HCT116 (cell line): ENCODE data around the gene MYO1B. TPM values are rescaled to one million over a fixed set of nuclear protein-coding genes. Genes with fewer than 3 reads are reported as not detected.

Source experiments
- ATAC-seq: fragments of 200-7000 bp; cut with Tn5 transposase; 2 replicates; pipeline ENCODE4 v1.9.1; 2020; ENCODE audit warnings: mild to moderate bottlenecking, moderate library complexity
- BruUV-seq: library from RNA; stranded (reverse); fragments of 400-500 nt; replicated peaks from 2 replicates; lab custom pipeline; 2021; lab: Mats Ljungman, UMichigan
- CTCF ChIA-PET: fragments of 300-600 bp; sonication (Branson Sonifier 250); formaldehyde crosslinking; loops from one replicate; lab custom pipeline; 2021; ENCODE audit warnings: antibody characterized with exemption; lab: Charles Lee
- POLR2A ChIA-PET: fragments of 300-600, 350-600 bp; sonication (Branson Sonifier 250); formaldehyde crosslinking; loops from one replicate; lab custom pipeline; 2021; ENCODE audit warnings: antibody characterized with exemption; lab: Charles Lee
- RAD21 ChIA-PET, 2 experiments: fragments of 300-600 bp; sonication (Branson Sonifier 250); formaldehyde crosslinking; loops; one replicate each; lab custom pipeline; 2023; ENCODE audit warnings: low total read pairs in 2 of 2; ENCODE audit not compliant: uncharacterized antibody in 2 of 2, unreplicated experiment in 2 of 2, low non-redundant PET in 1 of 2; lab: Charles Lee
- DNase-seq: peaks from one replicate; pipeline ENCODE4 v3.0.0-alpha.2; 2010; ENCODE audit warnings: low read depth, low spot score
- H2AFZ ChIP-seq: fragments of 200-600 bp; shearing (Covaris generic), sonication (generic); 2 replicates; pipeline ENCODE4 v1.6.1; 2017; ENCODE audit warnings: low read depth, mixed run types, mixed read lengths, antibody characterized with exemption, low read length; ENCODE audit not compliant: poor library complexity, severe bottlenecking
- H3K27ac ChIP-seq: 2 replicates; pipeline ENCODE4 v1.5.1; 2012; ENCODE audit warnings: low read depth, low read length
- H3K27me3 ChIP-seq: fragments of 200-600 bp; sonication (generic); 2 replicates; pipeline ENCODE4 v1.6.1; 2016; ENCODE audit warnings: mixed run types, low read length, mixed read lengths; ENCODE audit not compliant: insufficient read depth
- H3K36me3 ChIP-seq, 2 experiments: fragments of 200-500 bp in 1 of 2; fragments of 200-600 bp in 1 of 2; sonication (Bioruptor generic) in 1 of 2; sonication (generic) in 1 of 2; 2 replicates each; pipeline versions ENCODE4 v1.5.1 to v1.6.1; 2014 to 2016; ENCODE audit warnings: low read length in 2 of 2, inconsistent platforms in 1 of 2, mixed read lengths in 1 of 2, mixed run types in 1 of 2; ENCODE audit not compliant: insufficient read depth in 2 of 2, control insufficient read depth in 1 of 2
- H3K4me1 ChIP-seq, 2 experiments: fragments of 200-600 bp in 1 of 2; sonication (generic) in 1 of 2; 2 replicates each; pipeline versions ENCODE4 v1.5.1 to v1.6.1; 2012 to 2017; ENCODE audit warnings: low read length in 2 of 2, inconsistent platforms in 1 of 2, mild to moderate bottlenecking in 1 of 2, mixed read lengths in 1 of 2, mixed run types in 1 of 2, moderate library complexity in 1 of 2; ENCODE audit not compliant: insufficient read depth in 2 of 2, control insufficient read depth in 1 of 2
- H3K4me2 ChIP-seq: fragments of 200-600 bp; sonication (generic); 2 replicates; pipeline ENCODE4 v1.6.1; 2017; ENCODE audit warnings: mixed run types, low read length, mixed read lengths
- H3K4me3 ChIP-seq, 2 experiments: fragments of 200-600 bp in 1 of 2; sonication (generic) in 1 of 2; replicated peaks in 1 of 2; 2 replicates each; pipeline ENCODE4 v1.5.1; 2011 to 2016; ENCODE audit warnings: low read length in 2 of 2, control low read depth in 1 of 2, low read depth in 1 of 2, mild to moderate bottlenecking in 1 of 2, mixed read lengths in 1 of 2, mixed run types in 1 of 2
- H3K79me2 ChIP-seq: fragments of 200-600 bp; sonication (generic); 2 replicates; pipeline ENCODE4 v1.6.1; 2017; ENCODE audit warnings: mild to moderate bottlenecking, mixed run types, low read length, moderate library complexity, mixed read lengths; ENCODE audit not compliant: insufficient read depth
- H3K9ac ChIP-seq: fragments of 200-600 bp; sonication (generic); 2 replicates; pipeline ENCODE4 v1.6.1; 2016; ENCODE audit warnings: low read length, mixed read lengths
- H3K9me2 ChIP-seq: fragments of 200-600 bp; sonication (generic), shearing (Covaris generic); 2 replicates; pipeline ENCODE4 v1.6.1; 2017; ENCODE audit warnings: mixed run types, mild to moderate bottlenecking, moderate library complexity; ENCODE audit not compliant: insufficient read depth
- H3K9me3 ChIP-seq, 2 experiments: fragments of 200-500 bp in 1 of 2; fragments of 200-600 bp in 1 of 2; sonication (Bioruptor generic) in 1 of 2; sonication (generic) in 1 of 2; 2 replicates each; pipeline ENCODE4 v1.6.1; 2014 to 2017; ENCODE audit warnings: low read length in 2 of 2, mixed read lengths in 2 of 2, inconsistent platforms in 1 of 2, low read depth in 1 of 2, mild to moderate bottlenecking in 1 of 2, mixed run types in 1 of 2, moderate library complexity in 1 of 2; ENCODE audit not compliant: control insufficient read depth in 1 of 2, insufficient read depth in 1 of 2
- H4K20me1 ChIP-seq: fragments of 200-600 bp; sonication (generic), shearing (Covaris generic); 2 replicates; pipeline ENCODE4 v1.6.1; 2017; ENCODE audit warnings: mixed run types, mild to moderate bottlenecking, moderate library complexity; ENCODE audit not compliant: insufficient read depth
- CBX3 ChIP-seq: IDR thresholded peaks from 2 replicates; pipeline ENCODE4 v1.6.1; 2012; ENCODE audit warnings: low read depth
- EGR1 ChIP-seq: IDR thresholded peaks from 2 replicates; pipeline ENCODE4 v1.6.1; 2012; ENCODE audit warnings: low read depth
- ELF1 ChIP-seq: IDR thresholded peaks from 2 replicates; pipeline ENCODE4 v1.6.1; 2012; ENCODE audit warnings: low read depth, borderline replicate concordance
- EZH2 ChIP-seq: fragments of 200-600 bp; sonication (generic); IDR thresholded peaks from 2 replicates; pipeline ENCODE4 v1.6.1; 2017; ENCODE audit warnings: antibody characterized with exemption, mixed run types
- JUND ChIP-seq: IDR thresholded peaks from 2 replicates; pipeline ENCODE4 v1.6.1; 2012
- POLR2AphosphoS5 ChIP-seq: IDR thresholded peaks from 2 replicates; pipeline ENCODE4 v1.6.1; 2011; ENCODE audit warnings: mild to moderate bottlenecking, low read depth, low read length, moderate library complexity
- RAD21 ChIP-seq: IDR thresholded peaks from 2 replicates; pipeline ENCODE4 v1.6.1; 2012; ENCODE audit warnings: low read depth, mild to moderate bottlenecking
- SIN3A ChIP-seq: IDR thresholded peaks from 2 replicates; pipeline ENCODE4 v1.6.1; 2012; ENCODE audit warnings: low read depth
- SP1 ChIP-seq: IDR thresholded peaks from 2 replicates; pipeline ENCODE4 v1.6.1; 2012; ENCODE audit warnings: low read depth
- SRF ChIP-seq: IDR thresholded peaks from 2 replicates; pipeline ENCODE4 v1.6.1; 2012; ENCODE audit warnings: low read depth
- TCF7L2 ChIP-seq: IDR thresholded peaks from 2 replicates; pipeline ENCODE4 v1.7.0; 2011; ENCODE audit warnings: borderline replicate concordance, inconsistent platforms; ENCODE audit not compliant: insufficient read depth, insufficient read length; ENCODE audit errors: extremely low read depth
- YY1 ChIP-seq: IDR thresholded peaks from 2 replicates; pipeline ENCODE4 v1.6.1; 2011; ENCODE audit warnings: low read length, low read depth, moderate library complexity, mild to moderate bottlenecking; ENCODE audit not compliant: insufficient replicate concordance; ENCODE audit errors: extremely low read depth
- ZFX ChIP-seq: fragments of 450-650 bp; IDR thresholded peaks from 2 replicates; pipeline ENCODE4 v1.6.1; 2017
- ZNF274 ChIP-seq: fragments of 200-500 bp; sonication (Bioruptor generic); IDR thresholded peaks from 2 replicates; pipeline ENCODE4 v1.6.1; 2014; ENCODE audit warnings: mild to moderate bottlenecking, low read depth, low read length, inconsistent platforms
- intact Hi-C: fragments of 100-400 bp; cut with micrococcal nuclease; formaldehyde crosslinking; loops from 2 replicates; pipeline ENCODE4 v1.10.0; 2022
- total RNA-seq: library from RNA; stranded (reverse); gene quantifications from one replicate; pipeline ENCODE4 v1.2.1, GENCODE V29; 2021; ENCODE audit not compliant: unreplicated experiment
- TF ChIP-seq, protein P1 (sequence below): IDR thresholded peaks from 2 replicates; pipeline ENCODE4 v1.6.1; 2011; ENCODE audit warnings: mild to moderate bottlenecking, low read length, moderate library complexity; ENCODE audit not compliant: insufficient replicate concordance; ENCODE audit errors: extremely low read depth
- TF ChIP-seq, protein P2 (sequence below): IDR thresholded peaks from 2 replicates; pipeline ENCODE4 v1.6.1; 2012
- TF ChIP-seq, protein P3 (sequence below): IDR thresholded peaks from 2 replicates; pipeline ENCODE4 v1.6.1; 2012; ENCODE audit warnings: low read depth
- TF ChIP-seq, protein P4 (sequence below): IDR thresholded peaks from 2 replicates; pipeline ENCODE4 v1.6.1; 2012
- TF ChIP-seq, protein P5 (sequence below), 3 experiments: fragments of 200-600 bp in 1 of 3; sonication (generic) in 1 of 3; IDR thresholded peaks in 2 of 3; conservative IDR thresholded peaks in 1 of 3; 2 replicates each; pipeline ENCODE4 v1.5.1; 2012 to 2017; ENCODE audit warnings: low read depth in 2 of 3, low read length in 2 of 3, antibody characterized with exemption in 1 of 3, borderline replicate concordance in 1 of 3, control low read depth in 1 of 3, mild to moderate bottlenecking in 1 of 3, mixed read lengths in 1 of 3, mixed run types in 1 of 3, moderate library complexity in 1 of 3; ENCODE audit not compliant: insufficient read depth in 1 of 3

MYO1B gene
- total RNA-seq, 1 experiment from 2014 or later = 51.7 TPM

DNA sequence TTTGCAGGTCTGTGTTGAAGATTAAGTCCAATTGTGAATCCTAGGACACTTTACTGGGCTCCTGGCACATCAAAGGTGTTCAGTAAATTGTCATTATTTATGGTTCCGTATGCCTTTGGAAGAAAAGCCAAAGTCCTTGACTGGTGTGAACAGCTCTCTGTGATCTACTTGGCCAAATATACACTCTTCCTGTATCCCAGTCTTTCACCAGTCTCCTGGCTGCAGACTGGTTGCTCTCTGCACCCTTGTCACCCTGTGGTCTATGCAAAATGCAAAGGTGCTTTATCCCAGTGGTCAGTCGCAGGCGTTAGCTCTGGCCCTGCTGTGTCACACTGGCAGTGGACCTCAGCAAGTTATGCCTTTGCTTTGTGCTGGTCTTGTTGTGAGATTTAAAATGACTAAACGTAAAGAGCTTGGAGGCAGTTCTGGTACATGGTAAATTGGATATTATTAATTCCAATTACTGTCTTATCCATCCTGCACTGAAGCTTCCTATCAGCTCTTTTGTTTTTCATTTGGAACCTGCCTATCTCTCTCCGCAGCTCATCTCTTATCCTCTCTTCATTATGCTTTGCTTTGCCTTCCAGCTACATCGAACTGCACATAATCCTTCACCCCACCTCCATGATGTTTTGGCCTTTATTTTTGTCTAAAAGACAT is 83.1 kb downstream of the MYO1B start:
- intact Hi-C loops = no loop called here
- RAD21 ChIA-PET = no interaction called here
- Histone ChIP-seq H3K4me1 (peaks cover under 1 to 3% of the 10 kb centered on the region in 2 experiments; a peak in 3 of 4 replicates), H3K4me3 (no peak overlapping the region), H3K9ac (no peak overlapping the region), H3K9me3 (no peaks in the 10 kb centered on the region), H3K27me3 (no peaks in the 10 kb centered on the region), H3K36me3 (peaks cover 0 to 2% of the 10 kb centered on the region in 2 experiments; a peak in 1 of 4 replicates), H3K27ac (no peak overlapping the region), H2AFZ (no peak overlapping the region), H4K20me1 (no peaks in the 10 kb centered on the region), H3K4me2 (no peak overlapping the region), H3K9me2 (no peaks in the 10 kb centered on the region), H3K79me2 (peaks cover 8% of the 10 kb centered on the region)
- no peak for ATAC-seq
- POLR2A ChIA-PET = no interaction called here
- TF ChIP-seq EZH2 (no peak), TCF7L2 (no peak), ELF1 (no peak), SRF (no peak), CBX3 (no peak), ZFX (no peak), YY1 (no peak), ZNF274 (no peak), SIN3A (no peak), SP1 (no peak), JUND (no peak), EGR1 (no peak), RAD21 (no peak), POLR2AphosphoS5 (no peak)
- TF ChIP-seq, protein P1, sequence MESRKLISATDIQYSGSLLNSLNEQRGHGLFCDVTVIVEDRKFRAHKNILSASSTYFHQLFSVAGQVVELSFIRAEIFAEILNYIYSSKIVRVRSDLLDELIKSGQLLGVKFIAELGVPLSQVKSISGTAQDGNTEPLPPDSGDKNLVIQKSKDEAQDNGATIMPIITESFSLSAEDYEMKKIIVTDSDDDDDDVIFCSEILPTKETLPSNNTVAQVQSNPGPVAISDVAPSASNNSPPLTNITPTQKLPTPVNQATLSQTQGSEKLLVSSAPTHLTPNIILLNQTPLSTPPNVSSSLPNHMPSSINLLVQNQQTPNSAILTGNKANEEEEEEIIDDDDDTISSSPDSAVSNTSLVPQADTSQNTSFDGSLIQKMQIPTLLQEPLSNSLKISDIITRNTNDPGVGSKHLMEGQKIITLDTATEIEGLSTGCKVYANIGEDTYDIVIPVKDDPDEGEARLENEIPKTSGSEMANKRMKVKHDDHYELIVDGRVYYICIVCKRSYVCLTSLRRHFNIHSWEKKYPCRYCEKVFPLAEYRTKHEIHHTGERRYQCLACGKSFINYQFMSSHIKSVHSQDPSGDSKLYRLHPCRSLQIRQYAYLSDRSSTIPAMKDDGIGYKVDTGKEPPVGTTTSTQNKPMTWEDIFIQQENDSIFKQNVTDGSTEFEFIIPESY = no peak
- TF ChIP-seq, protein P2, sequence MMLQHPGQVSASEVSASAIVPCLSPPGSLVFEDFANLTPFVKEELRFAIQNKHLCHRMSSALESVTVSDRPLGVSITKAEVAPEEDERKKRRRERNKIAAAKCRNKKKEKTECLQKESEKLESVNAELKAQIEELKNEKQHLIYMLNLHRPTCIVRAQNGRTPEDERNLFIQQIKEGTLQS = no peak
- TF ChIP-seq, protein P3, sequence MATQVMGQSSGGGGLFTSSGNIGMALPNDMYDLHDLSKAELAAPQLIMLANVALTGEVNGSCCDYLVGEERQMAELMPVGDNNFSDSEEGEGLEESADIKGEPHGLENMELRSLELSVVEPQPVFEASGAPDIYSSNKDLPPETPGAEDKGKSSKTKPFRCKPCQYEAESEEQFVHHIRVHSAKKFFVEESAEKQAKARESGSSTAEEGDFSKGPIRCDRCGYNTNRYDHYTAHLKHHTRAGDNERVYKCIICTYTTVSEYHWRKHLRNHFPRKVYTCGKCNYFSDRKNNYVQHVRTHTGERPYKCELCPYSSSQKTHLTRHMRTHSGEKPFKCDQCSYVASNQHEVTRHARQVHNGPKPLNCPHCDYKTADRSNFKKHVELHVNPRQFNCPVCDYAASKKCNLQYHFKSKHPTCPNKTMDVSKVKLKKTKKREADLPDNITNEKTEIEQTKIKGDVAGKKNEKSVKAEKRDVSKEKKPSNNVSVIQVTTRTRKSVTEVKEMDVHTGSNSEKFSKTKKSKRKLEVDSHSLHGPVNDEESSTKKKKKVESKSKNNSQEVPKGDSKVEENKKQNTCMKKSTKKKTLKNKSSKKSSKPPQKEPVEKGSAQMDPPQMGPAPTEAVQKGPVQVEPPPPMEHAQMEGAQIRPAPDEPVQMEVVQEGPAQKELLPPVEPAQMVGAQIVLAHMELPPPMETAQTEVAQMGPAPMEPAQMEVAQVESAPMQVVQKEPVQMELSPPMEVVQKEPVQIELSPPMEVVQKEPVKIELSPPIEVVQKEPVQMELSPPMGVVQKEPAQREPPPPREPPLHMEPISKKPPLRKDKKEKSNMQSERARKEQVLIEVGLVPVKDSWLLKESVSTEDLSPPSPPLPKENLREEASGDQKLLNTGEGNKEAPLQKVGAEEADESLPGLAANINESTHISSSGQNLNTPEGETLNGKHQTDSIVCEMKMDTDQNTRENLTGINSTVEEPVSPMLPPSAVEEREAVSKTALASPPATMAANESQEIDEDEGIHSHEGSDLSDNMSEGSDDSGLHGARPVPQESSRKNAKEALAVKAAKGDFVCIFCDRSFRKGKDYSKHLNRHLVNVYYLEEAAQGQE = no peak
- TF ChIP-seq, protein P4, sequence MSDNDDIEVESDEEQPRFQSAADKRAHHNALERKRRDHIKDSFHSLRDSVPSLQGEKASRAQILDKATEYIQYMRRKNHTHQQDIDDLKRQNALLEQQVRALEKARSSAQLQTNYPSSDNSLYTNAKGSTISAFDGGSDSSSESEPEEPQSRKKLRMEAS = no peak
- TF ChIP-seq, protein P5, sequence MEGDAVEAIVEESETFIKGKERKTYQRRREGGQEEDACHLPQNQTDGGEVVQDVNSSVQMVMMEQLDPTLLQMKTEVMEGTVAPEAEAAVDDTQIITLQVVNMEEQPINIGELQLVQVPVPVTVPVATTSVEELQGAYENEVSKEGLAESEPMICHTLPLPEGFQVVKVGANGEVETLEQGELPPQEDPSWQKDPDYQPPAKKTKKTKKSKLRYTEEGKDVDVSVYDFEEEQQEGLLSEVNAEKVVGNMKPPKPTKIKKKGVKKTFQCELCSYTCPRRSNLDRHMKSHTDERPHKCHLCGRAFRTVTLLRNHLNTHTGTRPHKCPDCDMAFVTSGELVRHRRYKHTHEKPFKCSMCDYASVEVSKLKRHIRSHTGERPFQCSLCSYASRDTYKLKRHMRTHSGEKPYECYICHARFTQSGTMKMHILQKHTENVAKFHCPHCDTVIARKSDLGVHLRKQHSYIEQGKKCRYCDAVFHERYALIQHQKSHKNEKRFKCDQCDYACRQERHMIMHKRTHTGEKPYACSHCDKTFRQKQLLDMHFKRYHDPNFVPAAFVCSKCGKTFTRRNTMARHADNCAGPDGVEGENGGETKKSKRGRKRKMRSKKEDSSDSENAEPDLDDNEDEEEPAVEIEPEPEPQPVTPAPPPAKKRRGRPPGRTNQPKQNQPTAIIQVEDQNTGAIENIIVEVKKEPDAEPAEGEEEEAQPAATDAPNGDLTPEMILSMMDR (IDR thresholded peaks at IDR 0.05 in 2 of 3, conservative IDR thresholded peaks at IDR 0.05 in 1 of 3; ENCODE audit: borderline replicate concordance in 1 of 3, insufficient read depth in 1 of 3, low read depth in 2 of 3, low read length in 2 of 3) = no peak
- CTCF ChIA-PET = no interaction called here
- BruUV-seq = no TSS peak
- DNase-seq = no peak
